Stimulated activated CD4-positive, alpha-beta T cell treated with anti-CD3 and anti-CD28 coated beads, TNF-alpha, amount 100 ng/mL, for 1 hour (primary cell): ENCODE data around the gene KRT6C.
"Not testable (repeated sequence)": the region's sequence is repeated elsewhere in the genome, so short reads cannot be mapped to it uniquely, and the experiment has no call there.

Source experiments
- DNase-seq, 3 donors: peaks; one replicate each; pipeline ENCODE4 v3.0.0-alpha.2; 2020; ENCODE audit warnings: low read depth in 3 of 3, low spot score in 1 of 3

The KRT6C gene

GRCh38 chr12:52499806-52500560 is 26.4 kb upstream of the KRT6C start:
- no peak for DNase-seq

GRCh38 chr12:52498946-52499345 is 25.3 kb upstream of the KRT6C start:
- DNase-seq, result no peak

- DNase-seq, result no peak
These were observed 24.4 kb upstream of the KRT6C start for GRCh38 chr12:52497975-52498374.

GRCh38 chr12:52496590-52497071 is 23.0 kb upstream of the KRT6C start:
- DNase-seq, result no peak

- DNase-seq, result no peak
These were observed 22.4 kb upstream of the KRT6C start for GRCh38 chr12:52496054-52496453.

GRCh38 chr12:52495389-52495788 is 21.8 kb upstream of the KRT6C start:
- no peak for DNase-seq

GRCh38 chr12:52494518-52494917 is 20.9 kb upstream of the KRT6C start:
- no peak for DNase-seq

- DNase-seq, result no peak
These were observed 20.5 kb upstream of the KRT6C start for GRCh38 chr12:52494100-52494499.

GRCh38 chr12:52493172-52493571 is 19.6 kb upstream of the KRT6C start, which contains the start of gene KRT6A:
Gene KRT6A, minus strand, starts transcription at chr12:52493257. Its CDS starts 69 bp downstream, at chr12:52493188.
- no peak for DNase-seq

GRCh38 chr12:52492405-52492804 is 18.8 kb upstream of the KRT6C start:
- not testable (repeated sequence) for DNase-seq

GRCh38 chr12:52491495-52491894 is 17.9 kb upstream of the KRT6C start:
- not testable (repeated sequence) for DNase-seq

- DNase-seq, result no peak
These were observed 15.1 kb upstream of the KRT6C start for GRCh38 chr12:52488736-52489135.

- not testable (repeated sequence) for DNase-seq
These were observed 14.3 kb upstream of the KRT6C start for GRCh38 chr12:52487744-52488443.

- no peak for DNase-seq
These were observed 13.6 kb upstream of the KRT6C start for GRCh38 chr12:52487211-52487610.

GRCh38 chr12:52486166-52487105 is 12.8 kb upstream of the KRT6C start:
- DNase-seq, result no peak

- DNase-seq, result no peak
These were observed 6.5 kb upstream of the KRT6C start for GRCh38 chr12:52480073-52480472.

- DNase-seq, result no peak
These were observed 4.0 kb upstream of the KRT6C start for GRCh38 chr12:52477651-52478050.

- DNase-seq, result no peak
These were observed 607 bp upstream of the KRT6C start for GRCh38 chr12:52474212-52474611.

GRCh38 chr12:52469853-52470252 is 3.8 kb downstream of the KRT6C start:
- DNase-seq, result no peak

GRCh38 chr12:52464897-52465296 is 8.7 kb downstream of the KRT6C start:
- DNase-seq, result no peak

- DNase-seq, result no peak
These were observed 11.9 kb downstream of the KRT6C start for GRCh38 chr12:52461693-52462092.
